DND-41 (cell line): Measurements from ENCODE around the gene CTNNA3.

Source experiments
- EZH2 ChIP-seq: IDR thresholded peaks from 3 replicates; pipeline ENCODE4 v1.6.1; 2012; ENCODE audit warnings: borderline replicate concordance, low read depth, mild to moderate bottlenecking, moderate library complexity, low read length, inconsistent platforms; ENCODE audit not compliant: severe bottlenecking
- TF ChIP-seq, protein P1 (sequence below): IDR thresholded peaks from 2 replicates; pipeline ENCODE4 v1.5.1; 2012; ENCODE audit warnings: borderline replicate concordance, low read length, moderate library complexity, mild to moderate bottlenecking; ENCODE audit not compliant: poor library complexity, severe bottlenecking; ENCODE audit errors: extremely low read depth

DNA sequence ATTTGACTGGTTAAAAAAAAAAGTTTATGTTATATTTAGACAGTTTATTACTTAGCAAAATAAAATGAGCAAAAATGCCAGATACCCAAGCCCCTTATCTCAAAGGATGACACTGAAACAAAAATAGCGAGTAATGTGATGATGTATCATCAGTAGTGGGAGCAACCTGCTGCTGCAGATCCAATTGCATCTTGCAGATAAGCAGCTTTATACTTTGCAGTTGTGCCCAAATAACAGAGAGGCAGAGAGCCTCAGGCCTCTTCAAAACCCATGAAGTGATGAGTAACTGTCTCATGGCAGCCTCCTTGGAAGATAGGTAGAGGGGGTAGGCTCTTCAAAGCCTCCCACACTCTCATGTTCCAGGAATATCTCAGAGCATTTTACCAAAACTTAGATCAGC is 1238.4 kb downstream of the CTNNA3 start:
- TF ChIP-seq, protein P1, sequence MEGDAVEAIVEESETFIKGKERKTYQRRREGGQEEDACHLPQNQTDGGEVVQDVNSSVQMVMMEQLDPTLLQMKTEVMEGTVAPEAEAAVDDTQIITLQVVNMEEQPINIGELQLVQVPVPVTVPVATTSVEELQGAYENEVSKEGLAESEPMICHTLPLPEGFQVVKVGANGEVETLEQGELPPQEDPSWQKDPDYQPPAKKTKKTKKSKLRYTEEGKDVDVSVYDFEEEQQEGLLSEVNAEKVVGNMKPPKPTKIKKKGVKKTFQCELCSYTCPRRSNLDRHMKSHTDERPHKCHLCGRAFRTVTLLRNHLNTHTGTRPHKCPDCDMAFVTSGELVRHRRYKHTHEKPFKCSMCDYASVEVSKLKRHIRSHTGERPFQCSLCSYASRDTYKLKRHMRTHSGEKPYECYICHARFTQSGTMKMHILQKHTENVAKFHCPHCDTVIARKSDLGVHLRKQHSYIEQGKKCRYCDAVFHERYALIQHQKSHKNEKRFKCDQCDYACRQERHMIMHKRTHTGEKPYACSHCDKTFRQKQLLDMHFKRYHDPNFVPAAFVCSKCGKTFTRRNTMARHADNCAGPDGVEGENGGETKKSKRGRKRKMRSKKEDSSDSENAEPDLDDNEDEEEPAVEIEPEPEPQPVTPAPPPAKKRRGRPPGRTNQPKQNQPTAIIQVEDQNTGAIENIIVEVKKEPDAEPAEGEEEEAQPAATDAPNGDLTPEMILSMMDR = no peak
- no peak for TF ChIP-seq EZH2
